Uterus (tissue), 2 donors: ENCODE data around the gene GMPR.

Experiments
- POLR2A ChIP-seq, 2 donors: fragments of 450-650 bp; IDR thresholded peaks; one replicate each; pipeline ENCODE4 v1.6.1; 2016; ENCODE audit warnings: antibody characterized with exemption in 2 of 2, mild to moderate bottlenecking in 1 of 2, moderate library complexity in 1 of 2
- TF ChIP-seq, protein P1 (sequence below), 4 experiments: fragments of 200-600 bp in 2 of 4; fragments of 450-650 bp in 2 of 4; sonication (generic) in 2 of 4; IDR thresholded peaks; one replicate each; pipeline ENCODE4 v1.5.1; 2016 to 2019; ENCODE audit warnings: antibody characterized with exemption in 4 of 4, mild to moderate bottlenecking in 2 of 4, moderate library complexity in 1 of 4

DNA sequence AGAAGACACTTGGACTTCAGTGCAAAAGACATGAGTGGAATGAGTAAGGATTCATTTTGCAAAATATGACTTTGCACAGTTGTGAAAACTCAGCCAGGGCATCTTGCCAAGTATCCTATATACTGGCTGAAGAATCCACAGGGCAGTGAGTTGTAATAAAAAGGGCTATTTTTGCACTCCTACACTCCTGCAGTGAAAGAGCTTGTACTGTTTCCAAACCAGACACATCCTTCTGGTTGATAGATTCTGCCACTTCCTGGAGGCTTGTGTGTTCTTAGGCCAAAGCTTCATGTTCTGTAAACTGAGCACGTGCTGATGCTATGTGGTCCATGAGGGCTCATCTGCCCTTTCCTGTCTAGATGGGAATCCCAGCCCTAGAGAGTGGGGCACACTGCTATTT, 34.9 kb downstream of the GMPR start:
- TF ChIP-seq, protein P1, sequence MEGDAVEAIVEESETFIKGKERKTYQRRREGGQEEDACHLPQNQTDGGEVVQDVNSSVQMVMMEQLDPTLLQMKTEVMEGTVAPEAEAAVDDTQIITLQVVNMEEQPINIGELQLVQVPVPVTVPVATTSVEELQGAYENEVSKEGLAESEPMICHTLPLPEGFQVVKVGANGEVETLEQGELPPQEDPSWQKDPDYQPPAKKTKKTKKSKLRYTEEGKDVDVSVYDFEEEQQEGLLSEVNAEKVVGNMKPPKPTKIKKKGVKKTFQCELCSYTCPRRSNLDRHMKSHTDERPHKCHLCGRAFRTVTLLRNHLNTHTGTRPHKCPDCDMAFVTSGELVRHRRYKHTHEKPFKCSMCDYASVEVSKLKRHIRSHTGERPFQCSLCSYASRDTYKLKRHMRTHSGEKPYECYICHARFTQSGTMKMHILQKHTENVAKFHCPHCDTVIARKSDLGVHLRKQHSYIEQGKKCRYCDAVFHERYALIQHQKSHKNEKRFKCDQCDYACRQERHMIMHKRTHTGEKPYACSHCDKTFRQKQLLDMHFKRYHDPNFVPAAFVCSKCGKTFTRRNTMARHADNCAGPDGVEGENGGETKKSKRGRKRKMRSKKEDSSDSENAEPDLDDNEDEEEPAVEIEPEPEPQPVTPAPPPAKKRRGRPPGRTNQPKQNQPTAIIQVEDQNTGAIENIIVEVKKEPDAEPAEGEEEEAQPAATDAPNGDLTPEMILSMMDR (IDR thresholded peaks at IDR 0.05), result no peak
- no peak for TF ChIP-seq POLR2A (IDR thresholded peaks at IDR 0.05)
